HEK293T (cell line): ENCODE data around the gene TAB3.

Experiments
- CTCF ChIA-PET: fragments of 350-600 bp; formaldehyde crosslinking; extraction: SDS; loops from one replicate; lab custom pipeline; 2021; ENCODE audit warnings: antibody characterized with exemption, inconsistent platforms; lab: Yijun Ruan, JAX
- POLR2A ChIA-PET: fragments of 350-600 bp; formaldehyde crosslinking; extraction: SDS; loops from one replicate; lab custom pipeline; 2020; ENCODE audit warnings: antibody characterized with exemption, inconsistent platforms; lab: Yijun Ruan, JAX
- DNase-seq: peaks from one replicate; pipeline ENCODE4 v3.0.0; 2012; ENCODE audit warnings: mixed read lengths; ENCODE audit errors: extremely low spot score
- ARNT ChIP-seq: fragments of 450-650 bp; IDR thresholded peaks from 2 replicates; pipeline ENCODE4 v1.6.1; 2017; ENCODE audit warnings: mild to moderate bottlenecking
- BHLHE40 ChIP-seq: fragments of 450-650 bp; IDR thresholded peaks from 2 replicates; pipeline ENCODE4 v1.6.1; 2016; ENCODE audit warnings: mild to moderate bottlenecking, moderate library complexity, borderline replicate concordance
- CTBP1 ChIP-seq: fragments of 450-650 bp; IDR thresholded peaks from 2 replicates; pipeline ENCODE4 v1.6.1; 2016; ENCODE audit warnings: borderline replicate concordance
- ELF4 ChIP-seq: fragments of 450-650 bp; IDR thresholded peaks from 2 replicates; pipeline ENCODE4 v1.6.1; 2017; ENCODE audit warnings: antibody characterized with exemption
- FOXA1 ChIP-seq: fragments of 450-650 bp; IDR thresholded peaks from 2 replicates; pipeline ENCODE4 v1.6.1; 2016; ENCODE audit warnings: mild to moderate bottlenecking
- FOXK2 ChIP-seq: fragments of 450-650 bp; IDR thresholded peaks from 2 replicates; pipeline ENCODE4 v1.6.1; 2016; ENCODE audit warnings: mild to moderate bottlenecking
- FOXM1 ChIP-seq: fragments of 450-650 bp; IDR thresholded peaks from 2 replicates; pipeline ENCODE4 v1.6.1; 2017; ENCODE audit warnings: mild to moderate bottlenecking, borderline replicate concordance
- HDGF ChIP-seq: fragments of 450-650 bp; IDR thresholded peaks from 2 replicates; pipeline ENCODE4 v1.6.1; 2017; ENCODE audit warnings: antibody characterized with exemption, borderline replicate concordance
- L3MBTL2 ChIP-seq: fragments of 450-650 bp; conservative IDR thresholded peaks from 2 replicates; pipeline ENCODE4 v1.6.1; 2016; ENCODE audit warnings: mild to moderate bottlenecking
- LEF1 ChIP-seq: fragments of 450-650 bp; IDR thresholded peaks from 2 replicates; pipeline ENCODE4 v1.6.1; 2017; ENCODE audit warnings: mild to moderate bottlenecking, borderline replicate concordance
- NFRKB ChIP-seq: fragments of 450-650 bp; IDR thresholded peaks from 2 replicates; pipeline ENCODE4 v1.6.1; 2016; ENCODE audit warnings: mild to moderate bottlenecking, moderate library complexity
- PKNOX1 ChIP-seq: fragments of 450-650 bp; IDR thresholded peaks from 2 replicates; pipeline ENCODE4 v1.6.1; 2016
- SP1 ChIP-seq: fragments of 450-650 bp; IDR thresholded peaks from 2 replicates; pipeline ENCODE4 v1.6.1; 2017
- SUZ12 ChIP-seq: fragments of 450-650 bp; IDR thresholded peaks from 2 replicates; pipeline ENCODE4 v1.6.1; 2016; ENCODE audit warnings: mild to moderate bottlenecking
- TARDBP ChIP-seq: fragments of 450-650 bp; IDR thresholded peaks from 2 replicates; pipeline ENCODE4 v1.6.1; 2016
- ZNF384 ChIP-seq: fragments of 450-650 bp; IDR thresholded peaks from 2 replicates; pipeline ENCODE4 v1.6.1; 2016

Gene TAB3

GRCh38 chrX:30892591-30892990 is 3.5 kb upstream of the TAB3 start:
- no peak for DNase-seq
- TF ChIP-seq FOXA1 (no peak), NFRKB (no peak), SP1 (no peak), LEF1 (no peak), HDGF (no peak), SUZ12 (no peak), CTBP1 (no peak), PKNOX1 (no peak), ELF4 (no peak)
- ChIA-PET CTCF (no interaction called here), POLR2A (no interaction called here)

- DNase-seq = peak; percentile 17
- ChIA-PET POLR2A (interaction anchor here (0.9 to 1.5 kb wide), 2 partner anchors 10 to 153 kb away, joined by 3 to 4 read pairs; no protein-coding TSS in a partner anchor), CTCF (no interaction called here)
- TF ChIP-seq CTBP1 (no peak), SUZ12 (no peak), PKNOX1 (no peak), HDGF (no peak)
Observed at GRCh38 chrX:30888526-30889146, 418 bp downstream of the TAB3 start.

- CTCF ChIA-PET = interaction anchor here (1.2 kb wide), 1 partner anchor 152 kb away, joined by 5 read pairs; no protein-coding TSS in a partner anchor
Observed at GRCh38 chrX:30887721-30888120, 1.3 kb downstream of the TAB3 start.

GRCh38 chrX:30887288-30887687 is 1.8 kb downstream of the TAB3 start:
- POLR2A ChIA-PET = no interaction called here
- TF ChIP-seq ELF4 (no peak), PKNOX1 (no peak), HDGF (no peak), TARDBP (no peak), NFRKB (no peak), ZNF384 (no peak), SP1 (no peak), SUZ12 (no peak), FOXA1 (no peak), CTBP1 (no peak), L3MBTL2 (no peak), BHLHE40 (no peak), FOXM1 (no peak), ARNT (no peak), LEF1 (no peak)
- CTCF ChIA-PET = interaction anchor here (1.2 kb wide), 1 partner anchor 152 kb away, joined by 5 read pairs; no protein-coding TSS in a partner anchor
- no peak for DNase-seq

More at GRCh38 chrX:30887721-30888120, 1.3 kb downstream of the TAB3 start:
- no peak for DNase-seq
- TF ChIP-seq SUZ12 (no peak), ARNT (no peak), FOXK2 (no peak), SP1 (no peak), FOXA1 (no peak), FOXM1 (no peak), L3MBTL2 (no peak), TARDBP (no peak), PKNOX1 (no peak), CTBP1 (no peak), ELF4 (no peak), HDGF (no peak), LEF1 (no peak), ZNF384 (no peak), NFRKB (no peak), BHLHE40 (no peak)
- POLR2A ChIA-PET = no interaction called here

GRCh38 chrX:30885136-30885535 is 3.9 kb downstream of the TAB3 start:
- POLR2A ChIA-PET = no interaction called here
- CTCF ChIA-PET = no interaction called here
- DNase-seq = no peak

GRCh38 chrX:30883138-30883537 is 5.9 kb downstream of the TAB3 start:
- DNase-seq = no peak
- POLR2A ChIA-PET = no interaction called here
- CTCF ChIA-PET = no interaction called here
- no peak for TF ChIP-seq NFRKB
- no peak for TF ChIP-seq CTBP1
- TF ChIP-seq LEF1 = no peak
- TF ChIP-seq BHLHE40 = no peak
- TF ChIP-seq ELF4 = no peak
- no peak for TF ChIP-seq PKNOX1
- no peak for TF ChIP-seq ARNT
- no peak for TF ChIP-seq L3MBTL2
- TF ChIP-seq FOXM1 = no peak
- no peak for TF ChIP-seq SP1
- no peak for TF ChIP-seq HDGF
- no peak for TF ChIP-seq SUZ12

More at GRCh38 chrX:30885136-30885535, 3.9 kb downstream of the TAB3 start:
- no peak for TF ChIP-seq FOXA1
- TF ChIP-seq FOXM1 = no peak
- no peak for TF ChIP-seq LEF1
- TF ChIP-seq L3MBTL2 = no peak
- TF ChIP-seq ARNT = no peak
- TF ChIP-seq BHLHE40 = no peak
